ENCODE results near the gene KBTBD13.

DNA sequence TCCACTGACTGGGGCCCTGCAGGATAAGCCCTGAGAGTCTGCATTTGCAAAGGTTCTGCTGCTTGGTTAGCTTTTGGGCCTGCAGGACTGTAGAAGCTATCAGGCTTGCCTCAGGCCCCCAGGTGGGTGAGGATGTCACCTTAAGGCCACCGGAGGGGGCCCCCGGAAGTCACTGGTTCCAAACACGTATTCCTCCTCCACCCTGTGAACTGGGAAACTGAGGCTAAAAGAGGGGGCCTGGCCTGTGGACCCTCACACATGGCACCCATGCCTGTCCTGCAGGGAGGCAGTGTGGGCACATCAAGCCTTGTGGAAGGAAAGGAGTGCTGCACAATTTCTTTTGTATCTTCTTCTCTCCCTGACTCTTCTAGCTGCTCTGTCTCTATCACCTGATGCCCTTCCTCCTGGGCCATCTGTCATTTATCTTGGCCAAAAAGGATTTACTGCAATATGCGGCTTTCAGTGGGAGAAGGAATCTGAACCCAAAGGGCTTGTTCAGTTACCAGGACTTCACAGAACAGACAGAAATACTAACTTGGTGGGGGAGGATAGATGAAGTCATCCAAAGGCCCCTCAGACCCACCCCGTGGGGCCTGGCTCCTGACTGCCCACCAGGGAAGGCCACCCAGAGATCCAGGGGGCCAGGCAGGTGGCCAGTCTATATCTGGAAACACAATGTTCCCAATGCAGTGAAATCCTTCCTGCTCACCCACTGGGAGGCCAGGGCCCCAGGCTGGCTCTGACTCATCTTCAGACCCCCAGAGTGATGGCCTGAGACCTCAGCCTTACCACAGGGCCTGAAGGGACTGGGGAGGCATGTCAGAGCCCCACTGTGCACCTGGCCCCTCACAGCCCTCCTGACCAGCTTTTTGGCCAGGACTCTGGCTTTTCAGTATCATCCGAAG lies 20.2 kb downstream of the KBTBD13 start:
- TF ChIP-seq POLR2A (IDR thresholded peaks at IDR 0.05; ENCODE audit: low read length) (no peak), GATA1 (IDR thresholded peaks at IDR 0.05; ENCODE audit: low read depth, low read length) (no peak)
